Astrocyte (in vitro differentiated cells and primary cell): ENCODE results near the gene MBP. TPM values are rescaled to one million over a fixed set of nuclear protein-coding genes. Genes with fewer than 3 reads are reported as not detected.

Experiments
- DNase-seq: peaks from one replicate; pipeline ENCODE4 v3.0.0-alpha.2; 2010; ENCODE audit warnings: low read depth
- FAIRE-seq: peaks from 2 replicates; lab custom pipeline; 2011; peaks lifted over from hg19 to GRCh38; lab: Jason Lieb, UNC
- H2AFZ ChIP-seq: 2 replicates; pipeline ENCODE4 v1.6.0; 2012; ENCODE audit warnings: low read depth, low read length, inconsistent platforms
- H3K27ac ChIP-seq: 2 replicates; pipeline ENCODE4 v1.5.1; 2011; ENCODE audit warnings: low read depth, low read length, inconsistent platforms
- H3K27me3 ChIP-seq: 2 replicates; pipeline ENCODE4 v1.6.0; 2011; ENCODE audit warnings: low read length, inconsistent platforms; ENCODE audit not compliant: insufficient read depth
- H3K36me3 ChIP-seq: 2 replicates; pipeline ENCODE4 v1.5.1; 2011; ENCODE audit warnings: low read length, inconsistent platforms; ENCODE audit not compliant: insufficient read depth
- H3K4me1 ChIP-seq: 2 replicates; pipeline ENCODE4 v1.5.1; 2011; ENCODE audit warnings: low read length, inconsistent platforms; ENCODE audit not compliant: insufficient read depth
- H3K4me2 ChIP-seq: 2 replicates; pipeline ENCODE4 v1.6.0; 2012; ENCODE audit warnings: low read length, inconsistent platforms
- H3K4me3 ChIP-seq: 2 replicates; pipeline ENCODE4 v1.5.1; 2011; ENCODE audit warnings: low read depth, mild to moderate bottlenecking, low read length, inconsistent platforms; ENCODE audit not compliant: insufficient read depth
- H3K79me2 ChIP-seq: 2 replicates; pipeline ENCODE4 v1.6.0; 2012; ENCODE audit warnings: mild to moderate bottlenecking, low read length, inconsistent platforms; ENCODE audit not compliant: insufficient read depth
- H3K9ac ChIP-seq: 2 replicates; pipeline ENCODE4 v1.6.0; 2012; ENCODE audit warnings: mild to moderate bottlenecking, low read length, inconsistent platforms
- H3K9me3 ChIP-seq: 2 replicates; pipeline ENCODE4 v1.5.1; 2012; ENCODE audit warnings: low read depth, mild to moderate bottlenecking, low read length, inconsistent platforms; ENCODE audit not compliant: insufficient read depth
- H4K20me1 ChIP-seq: 2 replicates; pipeline ENCODE4 v1.6.0; 2012; ENCODE audit warnings: low read length, inconsistent platforms; ENCODE audit not compliant: insufficient read depth
- H3K27ac Mint-ChIP-seq: one replicate; pipeline ENCODE4 v1.8.0; 2021; ENCODE audit warnings: mild to moderate bottlenecking, mixed read lengths; ENCODE audit not compliant: unreplicated experiment
- H3K27me3 Mint-ChIP-seq: one replicate; pipeline ENCODE4 v1.8.0; 2021; ENCODE audit warnings: low read depth, mixed read lengths; ENCODE audit not compliant: unreplicated experiment
- H3K36me3 Mint-ChIP-seq: one replicate; pipeline ENCODE4 v1.8.0; 2021; ENCODE audit warnings: low read depth, mixed read lengths; ENCODE audit not compliant: unreplicated experiment
- H3K4me1 Mint-ChIP-seq: one replicate; pipeline ENCODE4 v1.8.0; 2021; ENCODE audit warnings: low read depth, mixed read lengths; ENCODE audit not compliant: unreplicated experiment
- H3K4me3 Mint-ChIP-seq: one replicate; pipeline ENCODE4 v1.8.0; 2021; ENCODE audit warnings: mild to moderate bottlenecking, moderate library complexity, mixed read lengths; ENCODE audit not compliant: unreplicated experiment
- H3K9me3 Mint-ChIP-seq: one replicate; pipeline ENCODE4 v1.8.0; 2021; ENCODE audit warnings: mild to moderate bottlenecking, mixed read lengths; ENCODE audit not compliant: unreplicated experiment
- CTCF ChIP-seq: IDR thresholded peaks from 2 replicates; pipeline ENCODE4 v1.5.1; 2011; ENCODE audit warnings: low read depth, mild to moderate bottlenecking, inconsistent platforms, low read length, moderate library complexity; ENCODE audit not compliant: insufficient read depth
- EZH2 ChIP-seq: IDR thresholded peaks from 2 replicates; pipeline ENCODE4 v1.6.1; 2012; ENCODE audit warnings: mild to moderate bottlenecking, low read length, inconsistent platforms; ENCODE audit not compliant: insufficient read depth
- total RNA-seq: library from RNA; stranded (reverse); gene quantifications from 2 replicates; pipeline ENCODE4 v1.2.1, GENCODE V29; 2021

The MBP gene
- total RNA-seq, 1 donor from 2014 or later = 11.4 TPM

- Histone ChIP-seq H3K36me3 (no peaks in the 10 kb centered on the region), H3K4me2 (no peak overlapping the region), H2AFZ (no peak overlapping the region), H3K4me1 (peaks cover 9% of the 10 kb centered on the region), H3K27ac (no peak overlapping the region), H3K79me2 (peaks cover under 1% of the 10 kb centered on the region), H3K9me3 (no peaks in the 10 kb centered on the region), H3K9ac (no peak overlapping the region), H3K27me3 (no peaks in the 10 kb centered on the region), H4K20me1 (no peaks in the 10 kb centered on the region), H3K4me3 (no peak overlapping the region)
- no peak overlapping the region for H3K27ac Mint-ChIP-seq
- FAIRE-seq = no peak
- no peak overlapping the region for H3K4me3 Mint-ChIP-seq
- no peaks in the 10 kb centered on the region for H3K9me3 Mint-ChIP-seq
- no peak for DNase-seq
- TF ChIP-seq EZH2 (no peak), CTCF (no peak)
- H3K27me3 Mint-ChIP-seq = peaks cover 19% of the 10 kb centered on the region
- no peaks in the 10 kb centered on the region for H3K36me3 Mint-ChIP-seq
- H3K4me1 Mint-ChIP-seq = peaks cover 8% of the 10 kb centered on the region
Observed at GRCh38 chr18:77136076-77136718, 3.6 kb upstream of the MBP start.

- Mint-ChIP-seq H3K4me1 (peaks cover 7% of the 10 kb centered on the region), H3K36me3 (no peaks in the 10 kb centered on the region), H3K4me3 (no peak overlapping the region), H3K27ac (no peak overlapping the region), H3K27me3 (peaks cover 19% of the 10 kb centered on the region), H3K9me3 (no peaks in the 10 kb centered on the region)
- Histone ChIP-seq H3K4me3 (no peak overlapping the region), H4K20me1 (no peaks in the 10 kb centered on the region), H3K27me3 (no peaks in the 10 kb centered on the region), H3K36me3 (no peaks in the 10 kb centered on the region), H3K27ac (no peak overlapping the region), H3K4me1 (peaks cover 16% of the 10 kb centered on the region), H3K9ac (no peak overlapping the region), H2AFZ (no peak overlapping the region), H3K79me2 (peaks cover 8% of the 10 kb centered on the region), H3K4me2 (no peak overlapping the region), H3K9me3 (no peaks in the 10 kb centered on the region)
- no peak for FAIRE-seq
- TF ChIP-seq EZH2 = no peak
- no peak for TF ChIP-seq CTCF
- DNase-seq = no peak
Observed at GRCh38 chr18:77135339-77136075, 2.9 kb upstream of the MBP start.

GRCh38 chr18:77134611-77135010 lies 2.0 kb upstream of the MBP start:
- Mint-ChIP-seq H3K4me3 (no peak overlapping the region), H3K4me1 (peaks cover 12% of the 10 kb centered on the region), H3K9me3 (no peaks in the 10 kb centered on the region), H3K27me3 (peaks cover 17% of the 10 kb centered on the region), H3K27ac (no peak overlapping the region), H3K36me3 (no peaks in the 10 kb centered on the region)
- peaks cover 13% of the 10 kb centered on the region for H3K79me2 ChIP-seq
- no peaks in the 10 kb centered on the region for H3K36me3 ChIP-seq
- H3K9ac ChIP-seq = no peak overlapping the region
- H3K9me3 ChIP-seq = no peaks in the 10 kb centered on the region
- no peak for TF ChIP-seq EZH2
- no peak for TF ChIP-seq CTCF
- no peak for DNase-seq
- H3K27me3 ChIP-seq = no peaks in the 10 kb centered on the region
- no peak overlapping the region for H2AFZ ChIP-seq
- H3K27ac ChIP-seq = no peak overlapping the region
- H3K4me2 ChIP-seq = no peak overlapping the region
- no peak overlapping the region for H3K4me3 ChIP-seq
- H4K20me1 ChIP-seq = no peaks in the 10 kb centered on the region
- peaks cover 22% of the 10 kb centered on the region for H3K4me1 ChIP-seq
- FAIRE-seq = no peak
